Raji (cell line): ENCODE results near the gene PRRC2A.

Source experiments
- POLR2A ChIP-seq: IDR thresholded peaks from 2 replicates; pipeline ENCODE4 v1.6.1; 2011; ENCODE audit warnings: low read depth, low read length, control low read depth; ENCODE audit not compliant: insufficient read depth

PRRC2A gene

GRCh38 chr6:31579546-31580437 is 40.7 kb upstream of the PRRC2A start:
- TF ChIP-seq POLR2A: peak; percentile 47; the same call in 1 of the 2 replicates

- no peak for TF ChIP-seq POLR2A
Observed at GRCh38 chr6:31580438-31580740, 40.1 kb upstream of the PRRC2A start.

DNA sequence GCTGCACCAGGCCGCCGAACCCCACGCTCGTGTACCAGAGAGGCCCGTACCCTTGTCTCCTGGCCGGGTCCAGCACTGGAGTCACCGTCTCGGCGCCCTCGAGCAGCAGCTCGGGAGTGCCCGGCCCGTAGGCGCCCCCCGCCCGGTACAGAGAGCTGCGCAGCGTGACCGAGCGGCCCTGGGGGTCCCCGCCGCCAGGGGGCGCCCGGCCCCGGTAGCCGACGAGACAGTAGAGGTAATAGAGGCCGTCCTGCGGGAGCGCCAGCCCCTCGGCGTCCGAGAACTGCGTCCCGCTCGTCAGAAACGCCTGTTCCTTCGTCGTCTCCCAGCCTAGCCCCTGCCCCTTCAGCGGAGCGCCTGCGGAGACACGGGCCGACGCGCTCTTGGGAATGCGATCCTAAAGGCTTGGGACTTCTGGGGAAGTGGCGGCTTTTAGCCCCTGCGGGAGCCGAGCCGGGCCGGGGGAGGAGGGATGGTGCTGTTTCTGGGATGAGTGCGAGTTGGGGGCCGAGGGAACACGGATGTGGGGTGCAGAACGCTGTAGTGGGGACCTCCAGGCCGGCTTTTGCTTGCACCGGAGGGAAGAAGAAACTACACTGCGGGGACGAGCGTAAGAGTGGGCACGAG is 39.6 kb upstream of the PRRC2A start:
- TF ChIP-seq POLR2A: peak; percentile 68

DNA sequence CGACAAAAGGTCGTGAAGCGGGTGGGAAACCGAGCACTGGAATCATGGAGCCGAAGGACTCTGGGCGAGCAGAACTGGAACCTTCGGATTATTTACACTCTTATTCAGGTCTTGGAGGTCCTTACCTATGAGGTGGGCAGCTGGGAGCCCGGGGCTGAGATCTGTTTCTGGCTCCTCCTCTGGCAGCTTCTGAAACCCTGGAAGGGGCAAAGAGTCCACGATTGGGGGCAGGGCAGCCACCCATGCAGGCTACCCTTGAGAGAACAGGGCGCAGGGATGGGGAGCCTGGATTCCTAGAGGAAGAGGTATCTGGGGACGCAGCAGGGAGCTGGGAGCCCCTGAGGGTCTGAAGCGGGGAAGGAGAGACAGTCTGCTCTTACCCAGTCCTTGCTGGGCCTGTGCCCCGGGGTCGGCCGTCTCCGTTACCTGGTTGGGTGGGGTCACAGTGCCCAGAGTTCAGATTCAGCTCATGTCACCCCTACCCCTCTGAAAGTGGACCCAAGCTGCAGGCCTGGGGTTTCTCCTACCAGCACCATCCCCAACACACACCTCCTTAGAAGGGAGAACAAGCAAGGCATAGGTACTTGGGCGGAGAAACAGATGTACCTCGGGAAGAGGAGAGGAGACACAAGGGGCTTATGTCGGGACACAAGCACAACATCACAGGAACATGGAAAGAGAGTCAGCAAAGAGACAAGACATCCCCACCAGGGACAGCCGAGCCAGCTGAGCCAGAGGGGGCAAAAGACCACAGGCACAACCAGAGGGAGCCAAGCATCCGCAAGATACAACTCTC is 38.9 kb upstream of the PRRC2A start:
- no peak for TF ChIP-seq POLR2A

DNA sequence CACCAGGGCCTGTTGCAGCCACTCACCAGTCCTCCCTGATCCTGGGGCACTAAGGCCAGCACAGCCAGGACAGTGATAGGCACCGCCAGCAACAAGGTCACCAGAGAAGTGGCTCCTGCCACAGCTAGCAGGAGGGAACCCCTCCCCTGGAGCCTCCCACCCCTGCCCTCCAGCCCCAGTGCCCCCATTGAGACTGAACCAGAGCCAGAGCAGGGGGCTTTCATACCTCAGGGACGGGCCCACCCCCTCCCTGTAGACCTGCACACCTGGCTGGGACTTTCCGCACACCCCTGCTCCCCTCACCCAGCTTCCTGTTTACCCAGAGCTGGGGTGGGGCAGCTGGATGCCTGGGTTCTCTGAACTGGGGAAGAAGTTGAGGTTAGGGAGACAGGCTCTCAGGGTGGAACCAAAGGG is 38.3 kb upstream of the PRRC2A start, which contains the start of gene LTB:
Gene LTB, minus strand, starts transcription at position 195 of the 414 bp plus-strand sequence. Its CDS starts 7 bp downstream, at position 188.
- TF ChIP-seq POLR2A: peak; percentile 89

GRCh38 chr6:31585491-31585890 is 35.0 kb upstream of the PRRC2A start:
- no peak; the same call in 1 of the 2 replicates for TF ChIP-seq POLR2A

GRCh38 chr6:31586008-31586407 is 34.5 kb upstream of the PRRC2A start, which contains the start of gene LST1:
Gene LST1, plus strand, starts transcription at chr6:31586277. Its CDS starts 1,023 bp downstream, at chr6:31587300.
- TF ChIP-seq POLR2A: no peak

DNA sequence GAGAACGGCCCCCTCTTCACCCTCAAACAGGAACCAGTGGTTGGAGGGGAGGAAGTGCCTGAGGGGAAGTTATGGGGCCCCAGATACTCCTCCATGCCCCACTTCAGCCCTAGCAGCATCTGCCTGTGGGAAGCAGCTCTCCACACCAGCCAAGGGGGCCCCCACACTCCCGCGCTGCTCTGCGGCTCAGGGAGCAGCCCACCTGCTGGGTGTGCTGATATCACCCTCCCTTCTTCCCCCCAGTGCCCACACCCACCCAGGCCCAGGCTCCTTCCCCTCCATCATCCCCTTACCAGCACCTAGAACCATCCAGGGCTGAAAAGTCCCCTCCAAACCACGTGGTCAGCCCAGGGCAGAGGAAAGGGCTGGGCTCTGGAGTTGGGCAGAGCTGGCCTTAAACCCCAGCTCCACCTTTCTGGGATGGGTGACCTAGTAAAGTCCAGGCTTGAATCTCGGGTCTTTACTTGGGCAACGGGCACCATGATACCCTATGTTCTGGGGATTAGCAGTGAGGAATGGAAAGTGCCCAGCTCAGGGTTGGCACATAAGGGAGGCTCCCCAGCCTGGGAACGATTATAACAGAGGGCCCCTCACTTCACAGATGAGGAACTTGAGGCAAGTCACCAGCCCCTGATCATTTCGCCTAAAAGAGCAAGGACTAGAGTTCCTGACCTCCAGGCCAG is 33.8 kb upstream of the PRRC2A start:
- TF ChIP-seq POLR2A: peak; percentile 38

DNA sequence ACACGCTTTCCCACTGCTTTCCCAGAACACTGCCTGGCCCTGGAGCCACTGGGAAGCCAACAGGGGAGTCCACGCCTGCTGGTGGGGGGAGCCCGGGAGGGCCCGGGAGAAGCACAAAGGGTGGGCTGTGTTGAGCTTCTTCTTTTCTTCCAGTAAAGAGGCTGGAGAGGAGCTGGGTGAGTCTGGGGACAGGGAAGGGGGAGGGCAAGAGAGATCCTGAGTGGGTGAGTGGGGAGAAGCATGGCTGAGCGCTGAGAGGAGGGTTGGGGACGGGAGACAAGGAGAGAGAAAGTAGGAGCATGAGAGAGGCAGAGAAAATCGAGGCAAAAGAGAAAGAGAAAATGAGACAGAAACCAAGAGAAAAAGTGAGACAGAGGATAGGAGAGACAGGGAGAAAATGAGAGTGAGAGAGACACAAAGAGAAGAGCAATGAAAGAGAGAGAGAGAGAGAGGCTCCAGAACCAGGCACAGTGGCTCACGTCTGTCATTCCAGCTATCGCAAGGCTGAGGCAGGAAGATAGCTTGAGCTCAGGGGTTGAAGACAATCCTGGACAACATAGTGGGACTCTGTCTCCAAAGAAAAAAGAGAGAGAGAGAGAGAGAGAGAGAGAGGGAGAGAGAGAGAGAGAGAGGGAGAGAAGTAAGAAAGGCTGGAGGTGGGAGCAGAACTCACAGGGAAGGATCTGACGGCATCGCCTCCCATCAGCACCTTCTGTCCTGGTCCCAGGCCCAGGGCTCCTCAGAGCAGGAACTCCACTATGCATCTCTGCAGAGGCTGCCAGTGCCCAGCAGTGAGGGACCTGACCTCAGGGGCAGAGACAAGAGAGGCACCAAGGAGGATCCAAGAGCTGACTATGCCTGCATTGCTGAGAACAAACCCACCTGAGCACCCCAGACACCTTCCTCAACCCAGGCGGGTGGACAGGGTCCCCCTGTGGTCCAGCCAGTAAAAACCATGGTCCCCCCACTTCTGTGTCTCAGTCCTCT is 32.4 kb upstream of the PRRC2A start:
- TF ChIP-seq POLR2A: no peak

DNA sequence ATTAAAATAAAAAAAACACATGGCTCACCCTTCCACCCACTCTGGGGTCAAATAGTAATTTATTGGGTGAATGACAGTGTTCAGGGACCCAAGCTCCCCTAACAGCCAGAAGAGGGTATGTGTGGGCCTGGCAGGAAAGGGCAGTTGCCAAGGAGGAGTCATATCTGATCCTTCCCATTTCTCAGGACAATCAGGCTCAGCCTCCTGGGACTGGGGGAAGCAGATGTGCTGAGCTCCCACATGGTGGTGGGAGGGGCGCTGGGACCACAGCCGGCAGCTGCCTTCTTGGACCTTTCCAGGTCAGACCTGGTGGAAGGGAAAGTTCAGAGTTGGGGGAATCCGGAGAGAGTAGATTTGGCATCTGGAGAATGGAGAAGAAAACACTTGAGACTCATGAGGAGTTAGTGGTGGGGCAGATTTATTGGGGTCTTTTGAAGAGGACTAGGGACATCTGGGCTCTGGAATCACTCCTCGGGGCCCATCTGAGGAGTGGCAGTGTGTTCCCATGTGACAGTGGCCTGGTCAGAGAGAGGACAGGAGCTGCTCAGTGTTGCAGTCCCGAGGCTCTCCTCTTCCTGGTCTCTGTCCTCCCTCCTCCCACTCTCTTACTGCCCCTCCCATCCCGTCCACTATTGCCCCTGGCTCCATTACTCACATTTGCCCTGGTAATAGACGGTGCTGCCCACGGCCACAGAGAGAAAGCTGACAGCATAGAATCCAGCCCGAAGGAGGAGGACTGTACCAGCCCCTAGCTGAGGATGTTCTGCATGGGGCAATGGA is 31.5 kb upstream of the PRRC2A start:
- no peak for TF ChIP-seq POLR2A

GRCh38 chr6:31592396-31592771 is 28.1 kb upstream of the PRRC2A start:
- TF ChIP-seq POLR2A: no peak

DNA sequence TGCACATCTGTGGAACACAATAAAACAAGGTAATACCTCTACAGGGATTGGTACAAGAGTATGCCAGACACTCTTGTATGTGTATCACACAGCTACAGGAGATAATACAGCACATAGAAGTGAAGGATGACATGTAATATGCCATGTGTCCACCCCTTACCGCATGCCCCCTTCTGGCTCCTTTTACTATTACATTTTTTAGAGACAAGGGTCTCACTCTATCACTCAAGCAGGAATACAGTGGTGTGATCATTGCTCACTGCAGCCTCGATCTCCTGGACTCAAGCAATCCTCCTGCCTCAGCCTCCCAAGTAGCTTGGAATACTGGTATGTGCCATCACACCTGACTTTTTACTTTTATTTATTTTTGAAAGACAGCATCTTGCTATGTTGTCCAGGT is 23.5 kb upstream of the PRRC2A start:
- TF ChIP-seq POLR2A: no peak

GRCh38 chr6:31607317-31607716 is 13.2 kb upstream of the PRRC2A start:
- TF ChIP-seq POLR2A: no peak
